ENCODE measurements around the gene SAMD4B.
A peak's percentile ranks its signal among the peaks of the same experiment; 100 is the strongest.
"Not testable (repeated sequence)": the region's sequence is repeated elsewhere in the genome, so short reads cannot be mapped to it uniquely, and the experiment has no call there.

SAMD4B gene

GRCh38 chr19:39310558-39311311, 31.5 kb upstream of the SAMD4B start:
- no peak for DNase-seq (ENCODE audit: low spot score)

- DNase-seq (ENCODE audit: low spot score) = no peak
These were observed 28.0 kb upstream of the SAMD4B start for GRCh38 chr19:39314016-39314728.

GRCh38 chr19:39315933-39316332, 26.3 kb upstream of the SAMD4B start:
- no peak for DNase-seq (ENCODE audit: low spot score)

- no peak for DNase-seq (ENCODE audit: low spot score)
These were observed 25.4 kb upstream of the SAMD4B start for GRCh38 chr19:39316627-39317321.

GRCh38 chr19:39317476-39317875, 24.7 kb upstream of the SAMD4B start:
- DNase-seq (ENCODE audit: low spot score) = no peak

GRCh38 chr19:39318071-39318470, 24.1 kb upstream of the SAMD4B start:
- DNase-seq (ENCODE audit: low spot score) = no peak

GRCh38 chr19:39318690-39319089, 23.5 kb upstream of the SAMD4B start:
- no peak for DNase-seq (ENCODE audit: low spot score)

GRCh38 chr19:39319098-39319891, 22.9 kb upstream of the SAMD4B start:
- DNase-seq (ENCODE audit: low spot score) = no peak

GRCh38 chr19:39319892-39320248, 22.4 kb upstream of the SAMD4B start:
- no peak for DNase-seq (ENCODE audit: low spot score)

- DNase-seq (ENCODE audit: low spot score) = no peak
These were observed 20.9 kb upstream of the SAMD4B start for GRCh38 chr19:39321117-39321831.

GRCh38 chr19:39321832-39322176, 20.4 kb upstream of the SAMD4B start:
- DNase-seq (ENCODE audit: low spot score) = no peak

- no peak for DNase-seq (ENCODE audit: low spot score)
These were observed 17.9 kb upstream of the SAMD4B start for GRCh38 chr19:39324242-39324842.

GRCh38 chr19:39325778-39326665, 16.2 kb upstream of the SAMD4B start:
- no peak for DNase-seq (ENCODE audit: low spot score)

- no peak for DNase-seq (ENCODE audit: low spot score)
These were observed 14.7 kb upstream of the SAMD4B start for GRCh38 chr19:39327363-39328045.

GRCh38 chr19:39328046-39328705, 14.0 kb upstream of the SAMD4B start:
- DNase-seq (ENCODE audit: low spot score) = peak; percentile 74

GRCh38 chr19:39329948-39330347, 12.3 kb upstream of the SAMD4B start:
- no peak for DNase-seq (ENCODE audit: low spot score)

- DNase-seq (ENCODE audit: low spot score) = no peak
These were observed 9.9 kb upstream of the SAMD4B start for GRCh38 chr19:39332293-39332692.

- not testable (repeated sequence) for DNase-seq (ENCODE audit: low spot score)
These were observed 9.5 kb upstream of the SAMD4B start for GRCh38 chr19:39332738-39333137.

- DNase-seq (ENCODE audit: low spot score) = no peak
These were observed 8.7 kb upstream of the SAMD4B start for GRCh38 chr19:39333507-39333906.
